GM18951 (cell line): ENCODE data around the gene PHF21B.

ENCODE experiments used
- POLR2A ChIP-seq: IDR thresholded peaks from 4 replicates; pipeline ENCODE4 v1.6.1; 2011; ENCODE audit warnings: mild to moderate bottlenecking; ENCODE audit not compliant: insufficient read length, insufficient read depth; ENCODE audit errors: extremely low read depth
- in situ Hi-C: fragments of 300-500 bp; cut with MboI; formaldehyde crosslinking; loops from one replicate; pipeline ENCODE4 v1.12.0; 2022; ENCODE audit warnings: low sequenced_read_pairs, mixed read lengths, inconsistent platforms; ENCODE audit not compliant: unreplicated experiment

The PHF21B gene

GRCh38 chr22:45033136-45033535 lies 23.3 kb upstream of the PHF21B start:
- in situ Hi-C loops: no loop called here
- TF ChIP-seq POLR2A: no peak

- no peak for TF ChIP-seq POLR2A
- in situ Hi-C loops: no loop called here
Measured at GRCh38 chr22:45031629-45032403, 22.0 kb upstream of the PHF21B start.

GRCh38 chr22:45029501-45029900 lies 19.7 kb upstream of the PHF21B start:
- no peak for TF ChIP-seq POLR2A
- in situ Hi-C loops: no loop called here

- in situ Hi-C loops: no loop called here
- no peak for TF ChIP-seq POLR2A
Measured at GRCh38 chr22:45026511-45026910, 16.7 kb upstream of the PHF21B start.

GRCh38 chr22:45023431-45023830 lies 13.6 kb upstream of the PHF21B start:
- in situ Hi-C loops: no loop called here
- TF ChIP-seq POLR2A: no peak

GRCh38 chr22:45019861-45020655 lies 10.3 kb upstream of the PHF21B start:
- in situ Hi-C loops: no loop called here
- no peak for TF ChIP-seq POLR2A

GRCh38 chr22:45014654-45015053 lies 4.8 kb upstream of the PHF21B start:
- in situ Hi-C loops: no loop called here
- no peak for TF ChIP-seq POLR2A

- TF ChIP-seq POLR2A: no peak
- in situ Hi-C loops: no loop called here
Measured at GRCh38 chr22:45013138-45013537, 3.3 kb upstream of the PHF21B start.

- in situ Hi-C loops: no loop called here
- no peak for TF ChIP-seq POLR2A
Measured at GRCh38 chr22:45010532-45010900, 711 bp upstream of the PHF21B start.

GRCh38 chr22:45008751-45009605 lies 827 bp downstream of the PHF21B start:
- TF ChIP-seq POLR2A: no peak
- in situ Hi-C loops: no loop called here

- in situ Hi-C loops: no loop called here
- no peak for TF ChIP-seq POLR2A
Measured at GRCh38 chr22:45008186-45008681, 1.6 kb downstream of the PHF21B start.

- in situ Hi-C loops: no loop called here
- no peak for TF ChIP-seq POLR2A
Measured at GRCh38 chr22:45007391-45008185, 2.2 kb downstream of the PHF21B start.

- in situ Hi-C loops: no loop called here
- TF ChIP-seq POLR2A: no peak
Measured at GRCh38 chr22:45006964-45007390, 2.8 kb downstream of the PHF21B start.
